K562 (cell line): ENCODE data around the gene ACTRT3. TPM values are rescaled to one million over a fixed set of nuclear protein-coding genes. Genes with fewer than 3 reads are reported as not detected.
A peak's percentile ranks its signal among the peaks of the same experiment; 100 is the strongest.

ENCODE experiments used
- ETV6 ChIP-seq, 3 experiments: fragments of 150-350 bp in 1 of 3; sonication (generic) in 1 of 3; formaldehyde crosslinking in 1 of 3; IDR thresholded peaks; 2 replicates each; pipeline versions ENCODE4 v1.6.1 to v1.8.0; 2014 to 2022; ENCODE audit warnings: borderline replicate concordance in 2 of 3, low read depth in 2 of 3, antibody characterized with exemption in 1 of 3, low read length in 1 of 3, mild to moderate bottlenecking in 1 of 3, missing genetic modification reagents in 1 of 3
- MCM2 ChIP-seq: fragments of 450-650 bp; IDR thresholded peaks from 2 replicates; pipeline ENCODE4 v1.6.1; 2017; ENCODE audit warnings: low read depth, mild to moderate bottlenecking
- NELFE ChIP-seq: IDR thresholded peaks from 2 replicates; pipeline ENCODE4 v1.6.1; 2011; ENCODE audit warnings: mild to moderate bottlenecking; ENCODE audit not compliant: insufficient read depth, insufficient read length
- PRPF4 ChIP-seq: fragments of 200-400 bp; formaldehyde crosslinking; IDR thresholded peaks from one replicate; pipeline ENCODE4 v1.6.1; 2017; ENCODE audit warnings: low read length, low read depth, mild to moderate bottlenecking; ENCODE audit not compliant: insufficient read depth, poor library complexity, severe bottlenecking
- RBM15 ChIP-seq: fragments of 200-400 bp; formaldehyde crosslinking; IDR thresholded peaks from 2 replicates; pipeline ENCODE4 v1.6.1; 2018; ENCODE audit warnings: mild to moderate bottlenecking, low read length, moderate library complexity; ENCODE audit not compliant: insufficient read depth
- RFX1 ChIP-seq: fragments of 450-650 bp; IDR thresholded peaks from 2 replicates; pipeline ENCODE4 v1.6.1; 2016; ENCODE audit warnings: mild to moderate bottlenecking, moderate library complexity
- RFX5 ChIP-seq: IDR thresholded peaks from 2 replicates; pipeline ENCODE4 v1.6.1; 2011; ENCODE audit warnings: low read depth, mild to moderate bottlenecking, improper control_type of control experiment, low read length
- SMARCA4 ChIP-seq: fragments of 450-650 bp; IDR thresholded peaks from 2 replicates; pipeline ENCODE4 v1.6.1; 2016
- TFAM ChIP-seq: fragments of 250-450 bp; sonication (Bioruptor Pico); conservative IDR thresholded peaks from 2 replicates; pipeline ENCODE4 v1.5.0; 2021; ENCODE audit warnings: mild to moderate bottlenecking, moderate library complexity
- ZNF589 ChIP-seq: fragments of 200-800 bp; sonication (Bioruptor generic); IDR thresholded peaks from 2 replicates; pipeline ENCODE4 v1.6.1; 2016; ENCODE audit warnings: low read depth, missing genetic modification characterization, missing compliant biosample characterization
- ZNF780A ChIP-seq: fragments of 250-450 bp; sonication (Bioruptor Pico); IDR thresholded peaks from 2 replicates; pipeline ENCODE4 v1.5.0; 2021; ENCODE audit warnings: mild to moderate bottlenecking
- polyA plus RNA-seq, 8 experiments: library from polyadenylated mRNA; depleted of rRNA in 4 of 8; stranded (reverse) in 5 of 8; unstranded in 3 of 8; fragments of >200 nt; fragmentation: Nextera tagmentation in 2 of 8; fragmentation: Illumina TruSeq in 1 of 8; extraction: Ambion mirVana in 2 of 8; extraction: Trizol in 1 of 8; gene quantifications; 2 replicates each; pipeline versions ENCODE4 v1.2.1 to v1.2.3, GENCODE V29; 2011 to 2014; ENCODE audit warnings: inconsistent platforms in 1 of 8, missing spikeins in 1 of 8
- total RNA-seq, 7 experiments: library from RNA; depleted of rRNA in 6 of 7; stranded (reverse); fragments of >200 nt in 6 of 7; fragmentation: Illumina TruSeq in 2 of 7; extraction: Trizol in 2 of 7; gene quantifications; 2 replicates each; pipeline versions ENCODE4 v1.2.1 to v1.2.3, GENCODE V29; 2011 to 2021; ENCODE audit warnings: low replicate concordance in 1 of 7
- TF ChIP-seq, protein P1 (sequence below): fragments of 450-650 bp; IDR thresholded peaks from 2 replicates; pipeline ENCODE4 v1.6.1; 2017; ENCODE audit warnings: antibody characterized with exemption, mild to moderate bottlenecking
- TF ChIP-seq, protein P2 (sequence below): fragments of 250-450 bp; sonication (Bioruptor Pico); IDR thresholded peaks from 2 replicates; pipeline ENCODE4 v1.5.0; 2021; ENCODE audit warnings: mild to moderate bottlenecking, moderate library complexity
- TF ChIP-seq, protein P3 (sequence below), 2 experiments: fragments of 450-650 bp in 1 of 2; sonication (generic) in 1 of 2; formaldehyde crosslinking in 1 of 2; IDR thresholded peaks in 1 of 2; conservative IDR thresholded peaks in 1 of 2; 2 replicates each; pipeline versions ENCODE4 v1.6.1 to v1.8.1; 2016 to 2023; ENCODE audit warnings: mild to moderate bottlenecking in 2 of 2, moderate library complexity in 2 of 2, inconsistent platforms in 1 of 2, missing genetic modification reagents in 1 of 2
- TF ChIP-seq, protein P4 (sequence below): IDR thresholded peaks from 3 replicates; pipeline ENCODE4 v1.6.1; 2011; ENCODE audit warnings: borderline replicate concordance, mild to moderate bottlenecking; ENCODE audit not compliant: insufficient read length, insufficient read depth

ACTRT3 gene
- total and polyA plus RNA-seq, 9 of the 15 experiments (the other 6 are each of a cell fraction or from before 2014, with no cell fraction given) = 0.06 to 0.11 (median 0.07) TPM; not detected in 5

GRCh38 chr3:169764882-169765612, 4.3 kb downstream of the ACTRT3 start, which contains the start of gene TERC (continued):
- TF ChIP-seq, protein P1, sequence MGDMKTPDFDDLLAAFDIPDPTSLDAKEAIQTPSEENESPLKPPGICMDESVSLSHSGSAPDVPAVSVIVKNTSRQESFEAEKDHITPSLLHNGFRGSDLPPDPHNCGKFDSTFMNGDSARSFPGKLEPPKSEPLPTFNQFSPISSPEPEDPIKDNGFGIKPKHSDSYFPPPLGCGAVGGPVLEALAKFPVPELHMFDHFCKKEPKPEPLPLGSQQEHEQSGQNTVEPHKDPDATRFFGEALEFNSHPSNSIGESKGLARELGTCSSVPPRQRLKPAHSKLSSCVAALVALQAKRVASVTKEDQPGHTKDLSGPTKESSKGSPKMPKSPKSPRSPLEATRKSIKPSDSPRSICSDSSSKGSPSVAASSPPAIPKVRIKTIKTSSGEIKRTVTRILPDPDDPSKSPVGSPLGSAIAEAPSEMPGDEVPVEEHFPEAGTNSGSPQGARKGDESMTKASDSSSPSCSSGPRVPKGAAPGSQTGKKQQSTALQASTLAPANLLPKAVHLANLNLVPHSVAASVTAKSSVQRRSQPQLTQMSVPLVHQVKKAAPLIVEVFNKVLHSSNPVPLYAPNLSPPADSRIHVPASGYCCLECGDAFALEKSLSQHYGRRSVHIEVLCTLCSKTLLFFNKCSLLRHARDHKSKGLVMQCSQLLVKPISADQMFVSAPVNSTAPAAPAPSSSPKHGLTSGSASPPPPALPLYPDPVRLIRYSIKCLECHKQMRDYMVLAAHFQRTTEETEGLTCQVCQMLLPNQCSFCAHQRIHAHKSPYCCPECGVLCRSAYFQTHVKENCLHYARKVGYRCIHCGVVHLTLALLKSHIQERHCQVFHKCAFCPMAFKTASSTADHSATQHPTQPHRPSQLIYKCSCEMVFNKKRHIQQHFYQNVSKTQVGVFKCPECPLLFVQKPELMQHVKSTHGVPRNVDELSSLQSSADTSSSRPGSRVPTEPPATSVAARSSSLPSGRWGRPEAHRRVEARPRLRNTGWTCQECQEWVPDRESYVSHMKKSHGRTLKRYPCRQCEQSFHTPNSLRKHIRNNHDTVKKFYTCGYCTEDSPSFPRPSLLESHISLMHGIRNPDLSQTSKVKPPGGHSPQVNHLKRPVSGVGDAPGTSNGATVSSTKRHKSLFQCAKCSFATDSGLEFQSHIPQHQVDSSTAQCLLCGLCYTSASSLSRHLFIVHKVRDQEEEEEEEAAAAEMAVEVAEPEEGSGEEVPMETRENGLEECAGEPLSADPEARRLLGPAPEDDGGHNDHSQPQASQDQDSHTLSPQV = no peak
- TF ChIP-seq NELFE = peak; percentile 48
- TF ChIP-seq MCM2 = no peak
- peak; percentile 92 to 96; a peak in 3 of 4 replicates for TF ChIP-seq ETV6 (IDR thresholded peaks at IDR 0.05; ENCODE audit: borderline replicate concordance in 1 of 2, low read depth in 2 of 2, low read length in 1 of 2)
- TF ChIP-seq ETV6 (CRISPR knock-in tag; IDR thresholded peaks at IDR 0.05; ENCODE audit: borderline replicate concordance) = no peak
- TF ChIP-seq PRPF4 = peak; percentile 60
- no peak for TF ChIP-seq SMARCA4
- no peak for TF ChIP-seq RFX1
- TF ChIP-seq, protein P2, sequence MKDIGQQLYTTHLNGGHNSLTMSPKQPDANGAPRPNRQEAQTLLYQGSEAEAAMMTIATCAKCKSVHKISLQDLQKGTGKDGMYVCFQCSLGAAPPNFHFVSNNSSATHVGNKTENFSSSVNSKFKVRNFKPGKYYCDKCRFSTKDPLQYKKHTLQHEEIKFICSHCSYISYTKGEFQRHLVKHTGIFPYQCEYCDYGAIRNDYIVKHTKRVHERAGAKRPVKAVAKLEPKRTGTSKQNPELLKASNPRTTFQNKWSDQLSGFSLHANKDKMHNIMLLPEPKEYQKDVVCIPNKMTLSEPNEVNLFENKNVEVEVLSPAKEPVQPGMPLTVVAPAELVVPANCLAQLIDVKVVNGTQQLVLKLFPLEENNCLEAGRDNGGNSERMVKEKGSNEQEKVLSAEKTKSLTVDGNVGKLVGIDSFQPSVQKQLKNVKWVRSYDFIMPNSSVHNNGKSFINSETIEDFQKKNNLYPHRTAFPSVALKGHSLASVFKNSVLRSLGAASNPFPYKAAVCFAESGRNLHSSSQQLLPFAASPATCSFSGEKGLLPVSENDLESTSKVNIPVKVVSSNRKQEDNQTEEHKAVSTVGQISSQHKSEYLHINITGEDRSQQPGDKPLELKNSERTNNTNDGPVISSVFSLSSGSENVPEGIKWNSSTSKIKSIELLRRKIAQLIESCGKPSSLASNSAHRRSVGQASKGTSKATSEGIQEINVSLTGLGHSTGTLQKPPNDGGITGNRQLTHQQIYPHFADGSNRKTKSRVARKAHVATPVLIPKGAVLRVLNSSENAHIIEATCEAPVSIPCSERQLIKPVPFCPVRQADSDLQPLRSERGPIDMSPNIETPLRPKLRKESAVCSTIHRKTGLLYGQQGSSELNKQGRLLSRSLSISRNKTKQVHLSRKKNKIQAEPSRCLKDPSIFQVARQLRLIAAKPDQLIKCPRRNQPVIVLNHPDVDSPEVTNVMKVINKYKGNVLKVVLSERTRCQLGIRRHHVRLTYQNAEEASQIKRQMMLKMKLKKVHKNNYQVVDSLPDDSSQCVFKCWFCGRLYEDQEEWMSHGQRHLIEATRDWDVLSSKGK (CRISPR knock-in tag) = no peak
- TF ChIP-seq, protein P3, sequence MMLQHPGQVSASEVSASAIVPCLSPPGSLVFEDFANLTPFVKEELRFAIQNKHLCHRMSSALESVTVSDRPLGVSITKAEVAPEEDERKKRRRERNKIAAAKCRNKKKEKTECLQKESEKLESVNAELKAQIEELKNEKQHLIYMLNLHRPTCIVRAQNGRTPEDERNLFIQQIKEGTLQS (IDR thresholded peaks at IDR 0.05) = no peak
- TF ChIP-seq, protein P3 (CRISPR knock-in tag; conservative IDR thresholded peaks at IDR 0.05) = 0 out of 2 replicates have a peak, but pooled peaks have one; percentile 21
- TF ChIP-seq ZNF780A (CRISPR knock-in tag) = no peak
- TF ChIP-seq, protein P4, sequence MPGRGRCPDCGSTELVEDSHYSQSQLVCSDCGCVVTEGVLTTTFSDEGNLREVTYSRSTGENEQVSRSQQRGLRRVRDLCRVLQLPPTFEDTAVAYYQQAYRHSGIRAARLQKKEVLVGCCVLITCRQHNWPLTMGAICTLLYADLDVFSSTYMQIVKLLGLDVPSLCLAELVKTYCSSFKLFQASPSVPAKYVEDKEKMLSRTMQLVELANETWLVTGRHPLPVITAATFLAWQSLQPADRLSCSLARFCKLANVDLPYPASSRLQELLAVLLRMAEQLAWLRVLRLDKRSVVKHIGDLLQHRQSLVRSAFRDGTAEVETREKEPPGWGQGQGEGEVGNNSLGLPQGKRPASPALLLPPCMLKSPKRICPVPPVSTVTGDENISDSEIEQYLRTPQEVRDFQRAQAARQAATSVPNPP = no peak
- no peak for TF ChIP-seq RFX5
- no peak for TF ChIP-seq RBM15
- no peak for TF ChIP-seq TFAM (CRISPR knock-in tag)
- 0 out of 2 replicates have a peak, but pooled peaks have one; percentile 63 for TF ChIP-seq ZNF589
